GM21786 (cell line): ENCODE data around the gene TMEM117.

Source experiments
- ATAC-seq: cut with Tn5 transposase; IDR thresholded peaks from one replicate; pipeline ENCODE4 v1.9.1; 2021; ENCODE audit not compliant: unreplicated experiment

Gene TMEM117

DNA sequence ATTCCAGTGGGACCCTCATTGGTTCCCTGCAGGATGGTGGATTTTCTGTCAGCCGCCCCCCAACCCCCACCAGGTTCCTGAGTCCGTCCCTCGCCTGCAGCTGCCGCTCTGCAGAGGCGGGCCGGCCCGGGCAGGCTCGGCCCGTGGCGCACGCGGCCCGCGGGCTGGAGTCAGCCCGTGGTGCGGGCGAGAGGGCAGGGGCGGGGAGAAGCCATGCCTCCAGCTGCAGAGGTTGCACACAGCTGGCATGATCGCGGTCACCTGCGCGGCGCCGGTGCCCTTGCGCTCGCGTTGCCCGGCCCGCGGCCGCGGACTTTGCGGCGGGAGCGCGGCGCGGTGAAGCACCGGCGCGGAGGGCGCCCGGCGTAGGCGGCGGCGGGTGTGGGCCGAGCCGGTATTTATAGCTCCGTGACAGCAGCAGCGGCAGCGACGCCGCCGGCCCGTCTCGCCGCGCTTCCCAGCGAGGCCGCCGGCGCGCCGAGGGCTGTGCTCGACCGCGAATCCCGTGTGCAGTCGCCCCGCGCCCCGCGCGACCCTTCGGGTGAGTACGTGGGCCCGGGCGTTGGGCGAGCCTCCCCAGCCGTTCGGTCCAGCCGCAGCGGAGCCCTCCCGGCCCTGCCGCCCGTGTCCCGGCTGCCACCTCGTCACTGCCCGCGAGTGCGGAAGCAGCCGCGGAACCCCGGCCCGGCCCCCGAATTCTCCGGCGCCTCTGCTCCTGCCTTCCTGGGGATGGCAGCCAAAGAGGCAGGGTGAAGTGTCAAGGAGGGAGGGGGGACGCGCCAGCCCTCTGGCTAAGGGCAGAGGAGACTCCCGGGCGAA lies at the start of gene TMEM117:
Gene TMEM117, plus strand, starts transcription at position 426 of the 819 bp plus-strand sequence.
- peak; percentile 71 for ATAC-seq

- ATAC-seq: no peak
These were observed 48.8 kb upstream of the TMEM117 start for GRCh38 chr12:43786899-43787693.

DNA sequence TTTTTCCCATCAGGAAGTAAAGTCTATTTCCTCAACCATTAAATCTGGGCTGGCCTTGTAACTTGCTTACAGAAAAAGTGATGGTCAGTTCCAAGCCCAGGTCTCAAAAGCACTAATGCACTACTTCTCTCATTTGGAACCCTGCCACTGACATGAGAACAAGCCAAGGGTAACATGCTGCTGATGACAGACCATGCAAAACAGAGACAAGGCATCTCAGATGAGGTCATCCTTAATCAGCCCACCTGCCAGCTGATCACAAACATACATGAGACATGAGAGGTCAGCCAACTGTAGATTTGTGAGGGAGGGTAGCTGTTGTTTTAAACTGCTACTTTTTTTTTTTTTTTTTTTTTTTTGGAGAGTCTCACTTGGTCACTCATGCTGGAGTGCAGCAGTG lies 45.9 kb upstream of the TMEM117 start:
- no peak for ATAC-seq

- ATAC-seq: no peak
These were observed 40.1 kb upstream of the TMEM117 start for GRCh38 chr12:43795716-43796280.

GRCh38 chr12:43797561-43798217 lies 38.2 kb upstream of the TMEM117 start:
- no peak for ATAC-seq

DNA sequence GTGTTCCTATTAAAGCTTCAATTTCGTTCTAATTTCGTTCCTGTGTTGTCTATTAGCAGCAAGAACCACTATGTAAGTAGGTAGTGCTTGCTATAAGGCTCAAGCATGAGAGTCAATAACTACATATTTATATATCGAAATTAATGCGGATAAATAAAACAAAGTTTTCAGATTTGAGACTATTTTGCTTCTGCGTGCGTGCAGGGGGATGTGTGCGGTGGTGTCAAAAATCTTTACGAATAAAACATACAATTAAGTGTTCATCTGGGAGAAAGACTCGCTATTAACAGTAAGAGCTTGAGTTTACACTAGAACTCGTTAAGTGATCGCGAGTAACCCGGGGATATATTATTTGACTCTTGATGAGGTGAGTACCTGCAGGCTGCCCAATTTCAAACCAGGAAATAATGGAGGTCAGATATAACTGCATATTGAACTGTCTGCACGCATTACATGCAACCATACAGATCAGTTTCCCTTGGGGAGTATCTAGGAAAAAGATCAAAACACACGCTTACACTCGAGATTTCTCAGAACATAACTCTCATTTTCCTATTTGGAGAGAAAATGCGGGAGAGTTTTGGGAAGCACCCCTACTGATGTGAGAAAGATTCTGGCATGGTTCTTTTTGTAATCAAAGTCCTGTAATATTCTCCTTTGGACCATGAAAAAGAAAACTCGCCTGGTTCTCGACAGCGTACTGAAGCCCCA lies 30.6 kb upstream of the TMEM117 start:
- ATAC-seq: no peak

GRCh38 chr12:43805860-43806736 lies 29.8 kb upstream of the TMEM117 start, which contains the start of gene TWF1:
Gene TWF1 (minus strand): TSS chr12:43806317. CDS start chr12:43806245, 72 bp downstream.
- ATAC-seq: peak; percentile 93

GRCh38 chr12:43806737-43807072 lies 29.2 kb upstream of the TMEM117 start:
- no peak for ATAC-seq

DNA sequence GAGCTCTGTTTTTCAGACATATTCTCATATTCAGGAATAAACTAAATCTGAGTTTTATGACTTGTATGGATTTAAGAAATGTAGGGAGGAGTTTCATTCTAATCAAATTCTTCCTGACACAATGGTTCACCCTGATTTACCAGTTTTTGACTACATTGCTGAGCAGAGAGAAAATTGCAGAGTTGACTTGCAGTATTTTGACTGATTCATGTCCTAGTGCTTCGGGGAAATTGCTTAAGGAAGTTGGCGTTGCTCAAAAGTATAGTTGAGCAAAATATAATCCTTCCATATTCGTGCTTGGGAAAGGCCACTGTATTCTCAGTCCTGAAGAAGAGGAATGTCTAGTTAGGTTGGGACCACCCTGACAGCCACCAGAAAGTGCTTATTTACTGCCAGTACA lies 28.5 kb upstream of the TMEM117 start:
- ATAC-seq: no peak

DNA sequence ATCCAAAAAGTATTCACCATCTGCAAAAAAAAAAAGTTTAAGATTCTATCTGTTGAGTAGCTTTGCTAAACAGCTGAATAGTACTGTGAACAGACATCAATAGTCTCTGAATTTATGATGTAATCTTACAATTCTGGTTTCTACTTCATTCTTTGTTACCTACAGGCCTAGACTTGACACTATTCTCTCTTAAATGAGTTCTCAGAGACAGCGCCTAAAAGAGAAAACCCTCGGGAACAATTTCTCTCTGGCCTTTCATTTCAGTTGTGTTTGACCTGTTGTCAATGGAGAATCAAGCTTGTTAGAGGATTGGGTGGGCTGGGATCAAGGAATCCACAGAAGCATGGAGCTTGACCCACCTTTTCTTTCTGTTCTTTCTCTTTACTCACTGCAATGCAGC lies 23.8 kb upstream of the TMEM117 start:
- ATAC-seq: no peak

DNA sequence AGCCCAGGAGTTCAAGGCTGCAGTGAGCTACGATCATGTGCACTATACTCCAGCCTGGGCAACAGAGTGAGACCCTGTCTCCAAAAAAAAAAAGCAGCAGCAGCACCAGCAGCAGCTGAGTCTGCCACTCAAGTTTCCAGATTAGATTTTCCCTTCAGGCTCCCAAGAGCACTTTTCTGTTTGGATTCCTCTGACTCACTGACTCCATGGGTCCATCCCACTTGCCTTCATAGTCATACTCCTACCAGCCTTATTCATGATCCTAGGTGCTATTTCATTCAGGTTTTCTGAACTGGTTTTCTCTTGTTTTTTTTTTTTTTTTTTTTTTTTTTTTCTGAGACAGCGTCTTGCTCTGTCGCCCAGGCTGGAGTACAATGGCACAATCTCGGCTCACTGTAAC lies 23.0 kb upstream of the TMEM117 start:
- ATAC-seq: no peak

DNA sequence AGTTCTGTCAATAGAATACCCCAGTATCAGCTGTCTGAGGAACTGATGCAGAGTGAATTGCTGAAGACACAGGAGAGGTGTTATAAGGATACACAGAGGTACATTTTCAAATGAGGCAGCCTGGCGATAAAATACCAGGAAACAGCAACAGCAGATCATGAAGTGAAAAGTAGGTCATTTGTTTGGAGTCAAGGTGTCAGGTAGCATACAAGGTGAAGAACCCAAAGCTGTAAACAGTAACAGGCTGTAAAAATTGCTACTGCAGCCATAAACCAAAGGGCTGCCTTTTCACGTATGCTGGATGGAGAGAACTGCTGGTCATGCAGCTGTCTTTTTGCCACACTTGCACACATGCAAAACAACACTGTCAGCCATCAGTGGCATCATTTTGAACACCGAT lies 20.5 kb upstream of the TMEM117 start:
- no peak for ATAC-seq

DNA sequence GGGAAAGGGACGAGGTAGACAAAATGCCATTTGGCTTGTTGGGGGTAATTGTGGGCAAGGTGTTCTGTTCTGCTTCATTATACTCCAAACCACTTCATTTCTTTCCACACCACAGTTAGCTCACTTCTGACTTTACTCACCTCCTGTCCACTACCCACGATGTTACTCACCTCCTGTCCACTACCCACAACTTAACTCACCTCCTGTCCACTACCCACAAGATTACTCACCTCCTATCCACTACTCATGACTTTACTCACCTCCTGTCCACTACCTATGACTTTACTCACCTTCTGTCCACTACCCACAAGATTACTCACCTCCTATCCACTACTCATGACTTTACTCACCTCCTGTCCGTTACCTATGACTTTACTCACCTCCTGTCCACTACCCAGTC lies 19.7 kb upstream of the TMEM117 start:
- ATAC-seq: no peak

GRCh38 chr12:43824207-43824775 lies 11.6 kb upstream of the TMEM117 start:
- ATAC-seq: no peak

- no peak for ATAC-seq
These were observed 9.2 kb upstream of the TMEM117 start for GRCh38 chr12:43826681-43827080.

DNA sequence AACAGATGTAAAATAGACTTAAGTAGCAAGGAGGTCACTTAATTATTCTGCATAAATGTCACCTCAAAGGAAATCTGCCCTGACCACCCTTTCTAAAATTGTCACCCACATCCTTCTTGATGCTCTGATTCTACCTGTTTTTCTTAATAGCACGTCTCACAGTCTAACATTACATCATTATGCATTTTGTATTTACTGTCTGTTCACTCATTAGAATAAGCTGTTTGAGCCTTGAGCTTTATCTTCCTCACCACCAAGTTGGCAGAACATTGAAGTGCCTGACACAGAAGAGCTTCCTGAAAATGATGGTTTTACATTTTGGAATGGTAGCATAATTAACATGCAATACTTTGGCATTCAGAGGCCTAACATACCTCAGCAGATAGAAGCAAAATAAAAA lies 8.8 kb upstream of the TMEM117 start:
- no peak for ATAC-seq

GRCh38 chr12:43832463-43833168 lies 3.3 kb upstream of the TMEM117 start:
- ATAC-seq: no peak

DNA sequence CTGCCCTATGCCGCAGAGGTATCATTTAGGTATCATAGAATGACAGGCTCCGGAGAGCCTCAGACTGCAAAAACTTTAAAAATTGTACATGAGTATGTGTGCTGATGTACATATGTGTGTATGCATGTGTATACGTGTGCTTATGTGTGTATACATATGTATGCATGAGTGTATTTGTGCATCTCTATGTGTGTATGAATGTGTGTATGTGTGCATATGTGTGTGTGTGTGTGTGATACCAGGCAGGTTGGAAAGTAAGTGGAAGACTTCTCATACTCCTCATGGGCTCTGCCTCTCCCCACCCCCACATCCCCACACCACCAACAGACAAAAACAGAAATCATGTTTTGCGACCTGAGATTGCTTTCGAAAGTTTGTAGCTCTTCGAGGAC lies 621 bp upstream of the TMEM117 start:
- ATAC-seq: peak; percentile 3

- peak; percentile 17 for ATAC-seq
These were observed 651 bp downstream of the TMEM117 start for GRCh38 chr12:43836475-43836989.
